Measurements from ENCODE around the gene CDKN2B-AS1.
"Not testable (repeated sequence)": the region's sequence is repeated elsewhere in the genome, so short reads cannot be mapped to it uniquely, and the experiment has no call there.

Gene CDKN2B-AS1

DNA sequence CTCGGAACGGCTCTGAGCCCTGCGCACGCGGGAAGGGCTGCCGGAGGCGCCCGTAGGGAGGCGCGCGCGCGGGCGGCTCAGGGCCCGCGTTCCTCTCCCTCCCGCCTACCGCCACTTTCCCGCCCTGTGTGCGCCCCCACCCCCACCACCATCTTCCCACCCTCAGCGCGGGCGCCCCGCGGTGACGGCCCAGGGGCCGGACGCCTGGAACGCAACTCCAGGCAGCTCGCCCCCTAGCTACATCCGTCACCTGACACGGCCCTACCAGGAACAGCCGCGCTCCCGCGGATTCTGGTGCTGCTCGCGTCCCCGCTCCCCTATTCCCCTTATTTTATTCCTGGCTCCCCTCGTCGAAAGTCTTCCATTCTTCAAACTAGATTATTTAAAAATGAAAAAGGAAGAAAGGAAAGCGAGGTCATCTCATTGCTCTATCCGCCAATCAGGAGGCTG is at the start of gene CDKN2B-AS1:
Gene CDKN2B-AS1 (plus strand): TSS at position 236 of the 450 bp plus-strand sequence.
- in situ Hi-C loops (cut with MboI; ENCODE audit: low sequenced_read_pairs), result no loop called here

GRCh38 chr9:21945606-21946005 is 49.0 kb upstream of the CDKN2B-AS1 start:
- in situ Hi-C loops (cut with MboI; ENCODE audit: low sequenced_read_pairs), result loop anchor here (25.0 kb wide), 1 partner anchor 442 kb away; no protein-coding TSS in a partner anchor

DNA sequence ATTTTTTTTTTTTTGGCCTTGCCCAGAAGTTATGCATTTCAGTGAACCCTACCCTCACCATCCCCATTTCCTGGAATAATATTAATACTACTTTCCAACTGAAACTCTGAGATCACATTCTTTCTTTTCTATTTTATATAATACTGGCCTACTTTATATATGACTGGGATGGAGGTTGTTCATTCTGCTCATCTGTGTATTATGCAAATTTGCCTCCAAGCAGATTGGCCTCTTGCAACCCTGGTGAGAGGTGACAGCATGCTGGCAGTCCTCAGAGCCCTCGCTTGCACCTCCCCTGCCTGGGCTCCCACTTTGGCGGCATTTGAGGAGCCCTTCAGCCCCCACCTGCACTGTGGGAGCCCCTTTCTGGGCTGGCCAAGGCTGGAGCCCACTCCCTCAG is 35.8 kb upstream of the CDKN2B-AS1 start:
- in situ Hi-C loops (cut with MboI; ENCODE audit: low sequenced_read_pairs), result no loop called here

- in situ Hi-C loops (cut with MboI; ENCODE audit: low sequenced_read_pairs), result not testable (repeated sequence)
Measured at GRCh38 chr9:21959268-21959667, 35.3 kb upstream of the CDKN2B-AS1 start.

DNA sequence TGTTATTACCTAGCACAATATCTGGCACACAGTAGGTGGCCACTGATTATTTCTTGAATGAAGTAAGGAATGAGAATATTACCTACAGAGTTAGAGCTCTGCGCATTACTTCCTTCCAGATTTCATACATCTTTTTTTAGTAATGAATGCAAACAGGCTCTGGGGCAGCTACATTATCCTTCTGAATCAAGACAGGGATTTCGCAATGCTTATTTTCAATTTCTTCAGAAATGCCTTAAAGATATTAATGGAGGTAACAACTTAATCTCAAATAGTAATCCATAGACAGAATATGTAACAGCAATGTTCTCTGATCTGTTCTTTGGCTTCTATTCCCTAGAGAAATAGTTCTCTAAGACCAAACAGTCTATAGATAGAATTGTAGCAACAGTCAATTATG is 33.0 kb upstream of the CDKN2B-AS1 start:
- in situ Hi-C loops (cut with MboI; ENCODE audit: low sequenced_read_pairs), result no loop called here

DNA sequence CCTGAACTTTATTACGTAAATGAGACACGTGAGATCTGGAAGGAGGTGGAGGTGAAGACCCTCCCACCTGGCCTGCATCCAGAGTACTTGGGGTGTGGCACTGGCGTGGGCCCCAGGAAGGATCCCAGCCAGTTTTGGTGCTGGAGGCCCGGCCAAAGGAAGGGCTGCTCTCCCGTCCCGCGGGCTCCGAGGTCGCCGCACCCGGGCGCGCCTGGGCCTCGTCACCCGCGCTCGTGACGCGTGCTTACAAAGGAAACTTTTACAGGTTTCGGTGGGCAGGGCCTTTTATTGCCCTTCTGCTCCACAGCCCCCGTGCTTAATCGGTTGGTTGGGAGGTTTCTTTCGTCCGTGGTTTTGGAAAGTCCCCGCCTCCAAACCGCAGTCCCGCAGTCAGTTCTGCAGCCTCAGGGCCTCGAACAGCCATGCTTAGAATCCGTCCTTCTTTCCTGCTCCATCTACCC is 29.6 kb upstream of the CDKN2B-AS1 start:
- in situ Hi-C loops (cut with MboI; ENCODE audit: low sequenced_read_pairs), result no loop called here

DNA sequence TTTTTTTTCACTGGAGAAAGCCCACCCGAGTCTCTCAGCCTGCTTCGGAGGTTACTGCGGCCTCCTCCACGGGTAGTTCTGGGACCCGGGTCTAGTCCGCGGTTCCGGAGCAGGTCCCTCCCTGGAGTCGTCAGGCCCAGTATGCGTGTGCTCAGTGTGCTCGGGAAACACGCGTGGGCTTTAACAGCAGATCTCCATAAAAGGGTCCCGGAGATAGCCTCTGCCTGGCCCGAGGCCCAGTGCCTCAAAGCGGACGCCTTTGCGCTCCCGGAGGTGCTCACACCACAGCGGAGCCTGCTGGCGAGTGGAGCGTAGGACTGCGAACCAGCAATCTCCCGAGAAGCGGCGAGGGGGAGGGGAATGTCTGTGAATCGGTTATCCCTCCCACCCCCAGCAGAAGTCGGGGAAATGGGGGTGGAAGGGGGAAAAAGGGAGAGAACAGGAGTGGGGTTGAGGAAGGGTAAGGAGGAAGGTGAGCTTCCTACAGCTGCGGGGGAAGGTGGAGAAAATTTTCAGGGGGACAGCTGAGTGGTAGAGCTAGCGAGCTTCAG is 29.1 kb upstream of the CDKN2B-AS1 start:
- in situ Hi-C loops (cut with MboI; ENCODE audit: low sequenced_read_pairs), result no loop called here

DNA sequence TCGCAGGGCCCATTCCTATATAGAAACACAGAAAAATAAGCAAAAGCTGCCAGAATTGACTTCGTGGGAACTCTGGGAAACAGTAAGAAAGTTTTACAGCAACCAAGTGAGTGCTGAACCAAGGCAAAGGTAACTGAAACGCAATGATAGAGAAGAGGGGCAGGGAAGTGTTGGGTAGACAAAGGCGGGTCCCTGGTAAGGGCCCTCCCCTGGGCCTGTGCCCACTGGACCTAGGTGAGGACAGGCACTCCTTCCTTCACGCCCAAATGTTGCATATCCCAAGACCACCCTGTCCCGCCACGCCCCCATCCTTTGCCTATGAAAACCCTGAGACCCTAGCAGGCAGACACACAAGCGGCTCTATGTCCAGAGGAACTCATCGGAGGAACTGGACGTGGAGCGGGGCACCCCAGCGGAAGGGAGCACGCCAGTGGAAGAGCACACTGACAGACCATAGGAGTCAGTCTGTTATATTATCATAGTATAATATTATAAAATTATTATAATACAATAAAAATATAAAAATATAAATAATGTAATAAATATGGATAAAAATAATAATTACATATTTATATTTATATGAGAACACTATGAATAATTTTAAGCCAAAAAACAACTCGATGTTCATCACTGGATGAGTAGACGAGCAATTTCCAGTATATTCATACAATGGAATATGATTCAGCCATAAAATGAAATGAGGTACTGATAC is 28.3 kb upstream of the CDKN2B-AS1 start:
- in situ Hi-C loops (cut with MboI; ENCODE audit: low sequenced_read_pairs), result no loop called here

- in situ Hi-C loops (cut with MboI; ENCODE audit: low sequenced_read_pairs), result no loop called here
Measured at GRCh38 chr9:21967169-21967568, 27.4 kb upstream of the CDKN2B-AS1 start.

DNA sequence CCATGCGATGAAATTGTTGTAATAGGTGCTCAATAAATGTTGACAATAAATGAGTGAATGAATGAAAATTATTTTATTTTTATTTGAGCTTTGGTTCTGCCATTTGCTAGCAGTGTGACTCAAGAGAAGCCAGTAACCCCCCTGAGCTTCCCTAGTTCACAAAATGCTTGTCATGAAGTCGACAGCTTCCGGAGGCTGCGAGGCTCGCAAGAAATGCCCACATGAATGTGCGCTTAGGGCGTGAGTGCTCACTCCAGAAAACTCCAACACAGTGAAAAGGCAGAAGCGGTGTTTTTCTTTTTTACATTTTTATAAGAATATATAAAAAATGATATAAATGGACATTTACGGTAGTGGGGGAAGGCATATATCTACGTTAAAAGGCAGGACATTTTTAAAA is 26.9 kb upstream of the CDKN2B-AS1 start:
- in situ Hi-C loops (cut with MboI; ENCODE audit: low sequenced_read_pairs), result no loop called here

DNA sequence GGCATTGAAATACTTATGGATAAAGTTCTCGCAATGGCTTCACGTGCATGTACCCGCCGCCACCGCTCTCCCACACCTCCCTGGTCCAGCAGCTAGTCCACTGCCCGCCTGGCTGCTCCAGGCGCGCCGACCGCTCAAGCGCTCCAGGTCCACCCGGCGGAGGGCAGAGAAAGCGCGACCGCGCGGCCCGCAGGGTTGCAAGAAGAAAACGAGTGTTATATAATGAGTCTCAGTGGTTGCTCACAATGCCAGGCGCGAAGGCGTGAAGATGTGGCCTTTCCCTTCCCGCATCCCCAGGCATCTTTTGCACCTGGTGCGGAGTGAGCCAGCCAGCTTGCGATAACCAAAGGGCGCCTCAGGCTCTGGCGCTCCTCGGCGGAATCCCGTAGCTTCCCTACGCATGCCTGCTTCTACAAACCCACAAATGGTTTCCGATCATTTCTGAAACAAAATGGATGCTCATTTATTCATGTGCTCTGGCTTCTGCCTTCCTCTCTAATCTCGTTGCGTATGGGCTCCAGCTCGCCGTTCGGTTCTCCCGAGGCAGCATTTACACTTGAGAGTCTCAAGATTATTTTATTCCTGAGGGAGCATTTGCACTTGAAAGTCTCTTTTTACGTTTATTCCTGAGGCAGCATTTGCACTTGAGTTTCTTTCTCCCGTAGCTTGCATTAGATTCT is 26.1 kb upstream of the CDKN2B-AS1 start:
- in situ Hi-C loops (cut with MboI; ENCODE audit: low sequenced_read_pairs), result no loop called here

GRCh38 chr9:21969011-21969940 is 25.3 kb upstream of the CDKN2B-AS1 start:
- in situ Hi-C loops (cut with MboI; ENCODE audit: low sequenced_read_pairs), result no loop called here

- in situ Hi-C loops (cut with MboI; ENCODE audit: low sequenced_read_pairs), result no loop called here
Measured at GRCh38 chr9:21969951-21970799, 24.4 kb upstream of the CDKN2B-AS1 start.

DNA sequence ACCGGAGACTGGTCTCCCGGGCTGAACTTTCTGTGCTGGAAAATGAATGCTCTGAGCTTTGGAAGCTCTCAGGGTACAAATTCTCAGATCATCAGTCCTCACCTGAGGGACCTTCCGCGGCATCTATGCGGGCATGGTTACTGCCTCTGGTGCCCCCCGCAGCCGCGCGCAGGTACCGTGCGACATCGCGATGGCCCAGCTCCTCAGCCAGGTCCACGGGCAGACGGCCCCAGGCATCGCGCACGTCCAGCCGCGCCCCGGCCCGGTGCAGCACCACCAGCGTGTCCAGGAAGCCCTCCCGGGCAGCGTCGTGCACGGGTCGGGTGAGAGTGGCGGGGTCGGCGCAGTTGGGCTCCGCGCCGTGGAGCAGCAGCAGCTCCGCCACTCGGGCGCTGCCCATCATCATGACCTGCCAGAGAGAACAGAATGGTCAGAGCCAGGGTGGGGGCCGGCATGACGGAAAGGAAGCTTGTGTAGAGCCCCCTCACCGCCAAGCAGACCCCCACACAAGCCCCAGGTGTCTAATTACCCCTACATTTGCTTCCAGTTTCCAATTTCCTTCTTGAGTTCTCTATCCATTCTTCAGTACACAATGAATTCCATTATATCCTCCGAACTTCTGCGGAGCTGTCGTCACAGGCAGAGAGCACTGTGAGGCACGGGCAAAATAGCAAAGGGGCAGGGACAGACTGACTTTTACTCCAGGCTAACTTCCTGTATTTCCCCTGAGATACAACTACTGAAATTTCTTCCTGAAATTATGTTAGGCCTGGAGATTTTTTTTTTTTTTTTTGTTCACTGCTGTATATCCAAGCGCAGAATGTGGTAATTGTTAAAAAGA is 23.6 kb upstream of the CDKN2B-AS1 start:
- in situ Hi-C loops (cut with MboI; ENCODE audit: low sequenced_read_pairs), result no loop called here

DNA sequence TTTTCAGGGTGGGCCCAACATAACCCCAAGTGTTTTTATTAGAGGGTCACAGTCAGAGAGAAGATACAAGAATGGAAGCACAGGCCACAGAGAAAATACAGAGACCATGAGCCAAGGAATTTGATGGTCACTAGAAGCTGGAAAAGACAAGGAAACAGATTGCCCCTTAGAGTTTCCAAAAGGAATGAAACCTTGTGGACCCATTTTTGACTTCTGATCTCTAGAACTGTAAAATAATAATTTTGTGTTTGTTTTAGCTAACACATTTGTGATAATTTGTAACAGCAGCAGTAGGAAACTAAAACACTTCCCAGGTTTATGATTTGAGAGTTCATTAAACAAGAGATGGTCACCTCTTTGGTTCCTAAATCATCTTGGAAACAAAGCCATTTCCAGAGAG is 22.2 kb upstream of the CDKN2B-AS1 start:
- in situ Hi-C loops (cut with MboI; ENCODE audit: low sequenced_read_pairs), result no loop called here

DNA sequence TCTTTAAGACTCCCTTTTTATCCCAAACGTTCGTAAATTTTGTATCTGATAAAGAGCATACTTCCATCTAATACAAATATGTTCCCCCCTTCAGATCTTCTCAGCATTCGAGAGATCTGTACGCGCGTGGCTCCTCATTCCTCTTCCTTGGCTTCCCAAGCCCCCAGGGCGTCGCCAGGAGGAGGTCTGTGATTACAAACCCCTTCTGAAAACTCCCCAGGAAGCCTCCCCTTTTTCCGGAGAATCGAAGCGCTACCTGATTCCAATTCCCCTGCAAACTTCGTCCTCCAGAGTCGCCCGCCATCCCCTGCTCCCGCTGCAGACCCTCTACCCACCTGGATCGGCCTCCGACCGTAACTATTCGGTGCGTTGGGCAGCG is 20.3 kb upstream of the CDKN2B-AS1 start:
- in situ Hi-C loops (cut with MboI; ENCODE audit: low sequenced_read_pairs), result no loop called here

- in situ Hi-C loops (cut with MboI; ENCODE audit: low sequenced_read_pairs), result no loop called here
Measured at GRCh38 chr9:21974722-21975409, 19.7 kb upstream of the CDKN2B-AS1 start.

GRCh38 chr9:21976334-21976875 is 18.2 kb upstream of the CDKN2B-AS1 start:
- in situ Hi-C loops (cut with MboI; ENCODE audit: low sequenced_read_pairs), result no loop called here
